Measurements from ENCODE around the gene METTL9. TPM values are rescaled to one million over a fixed set of nuclear protein-coding genes. Genes with fewer than 3 reads are reported as not detected.
A peak's percentile ranks its signal among the peaks of the same experiment; 100 is the strongest.
"Not testable (repeated sequence)": the region's sequence is repeated elsewhere in the genome, so short reads cannot be mapped to it uniquely, and the experiment has no call there.

METTL9 gene
- total RNA-seq, 1 donor from 2014 or later = 43.7 TPM

DNA sequence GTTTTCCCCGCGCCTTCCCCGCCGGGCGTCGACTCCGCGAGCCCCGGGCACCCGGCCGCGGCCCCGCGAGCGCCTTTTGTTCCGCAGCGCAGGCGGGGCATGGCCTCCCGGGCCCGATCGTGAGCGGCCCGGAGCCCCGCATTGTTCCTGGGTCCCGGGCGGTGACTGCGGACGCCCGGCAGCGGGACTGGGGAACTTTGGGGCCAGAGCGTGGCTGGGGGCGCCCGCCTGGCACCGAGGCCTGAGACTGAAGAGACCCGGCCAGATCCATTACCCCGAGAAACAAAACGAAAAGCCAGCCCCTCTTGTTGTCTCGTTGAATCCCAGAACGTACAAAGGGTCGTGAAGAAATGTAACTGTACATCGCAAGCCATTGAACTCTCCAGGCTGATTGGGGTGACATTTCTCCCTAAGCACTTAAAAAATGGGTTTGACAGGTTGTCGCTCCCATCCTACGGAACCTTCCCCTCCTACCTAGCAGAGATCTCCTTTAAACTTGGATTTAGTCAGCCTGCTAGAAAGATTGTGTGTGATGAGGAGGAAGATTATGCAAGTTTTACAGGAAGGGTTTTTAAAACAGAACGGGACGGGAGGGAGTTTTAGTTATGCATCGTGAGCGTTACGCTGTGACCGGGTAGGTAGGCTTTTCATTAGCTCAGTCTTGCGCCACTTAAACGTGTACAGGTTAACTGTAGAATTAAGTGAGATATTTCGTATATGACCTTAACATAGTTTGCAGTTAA is 825 bp downstream of the METTL9 start:
- DNase-seq (ENCODE audit: missing footprints) = no peak
- intact Hi-C loops (cut with DNase I) = no loop called here
- no peak for ATAC-seq

- DNase-seq (ENCODE audit: missing footprints) (no peak), ATAC-seq (no peak)
- intact Hi-C loops (cut with DNase I) = no loop called here
These were observed 3.4 kb downstream of the METTL9 start for GRCh38 chr16:21602785-21603184.

GRCh38 chr16:21603928-21604327 is 4.6 kb downstream of the METTL9 start:
- ATAC-seq (no peak), DNase-seq (ENCODE audit: missing footprints) (no peak)
- intact Hi-C loops (cut with DNase I) = no loop called here

DNA sequence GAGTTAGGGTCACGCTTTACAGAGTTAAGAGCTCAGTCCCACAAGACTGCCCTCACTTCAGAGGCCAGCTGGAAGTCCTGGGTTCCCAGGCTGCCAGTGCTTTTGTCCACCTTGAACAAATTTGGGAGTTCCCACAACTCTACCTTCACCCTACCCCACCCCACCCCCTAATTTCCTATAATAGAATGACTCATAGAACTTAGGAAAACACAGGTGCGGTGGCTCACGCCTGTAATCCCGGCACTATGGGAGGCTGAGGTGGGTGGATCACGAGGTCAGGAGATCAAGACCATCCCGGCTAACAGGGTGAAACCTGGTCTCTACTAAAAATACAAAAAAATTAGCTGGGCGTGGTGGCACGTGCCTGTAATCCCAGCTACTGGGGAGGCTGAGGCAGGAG is 6.5 kb downstream of the METTL9 start:
- ATAC-seq; DNase-seq (ENCODE audit: missing footprints); intact Hi-C loops (cut with DNase I): not testable (repeated sequence)

- ATAC-seq = no peak
- intact Hi-C loops (cut with DNase I) = no loop called here
- DNase-seq (ENCODE audit: missing footprints) = no peak
These were observed 9.4 kb downstream of the METTL9 start for GRCh38 chr16:21608639-21609328.

DNA sequence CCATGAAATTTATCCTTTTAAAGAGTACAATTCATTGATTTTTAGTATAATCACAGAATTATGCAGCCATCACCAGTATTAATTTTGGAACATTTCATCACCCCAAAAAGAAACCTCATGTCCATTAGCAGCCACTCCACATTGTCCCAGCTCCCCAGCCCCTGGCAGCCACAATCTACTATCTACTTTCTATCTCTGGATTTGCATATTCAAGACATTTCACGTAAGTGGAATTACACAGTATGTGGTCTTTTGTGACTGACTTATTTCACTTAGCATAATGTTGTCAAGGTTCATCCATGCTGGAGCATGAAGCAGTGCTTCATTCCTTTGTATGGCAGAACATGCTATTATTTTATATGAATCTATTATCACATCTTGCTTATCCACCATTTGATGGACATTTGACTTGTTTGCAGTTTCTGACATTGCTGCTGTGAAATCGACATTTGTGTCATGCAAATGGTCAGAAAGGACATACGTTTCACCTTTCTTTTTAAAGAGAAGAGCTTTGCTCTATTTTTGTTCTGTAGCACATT is 10.7 kb downstream of the METTL9 start:
- intact Hi-C loops (cut with DNase I) = no loop called here
- ATAC-seq (no peak), DNase-seq (ENCODE audit: missing footprints) (no peak)

GRCh38 chr16:21610766-21611165 is 11.4 kb downstream of the METTL9 start:
- no peak for DNase-seq (ENCODE audit: missing footprints)
- intact Hi-C loops (cut with DNase I) = no loop called here
- ATAC-seq = no peak

DNA sequence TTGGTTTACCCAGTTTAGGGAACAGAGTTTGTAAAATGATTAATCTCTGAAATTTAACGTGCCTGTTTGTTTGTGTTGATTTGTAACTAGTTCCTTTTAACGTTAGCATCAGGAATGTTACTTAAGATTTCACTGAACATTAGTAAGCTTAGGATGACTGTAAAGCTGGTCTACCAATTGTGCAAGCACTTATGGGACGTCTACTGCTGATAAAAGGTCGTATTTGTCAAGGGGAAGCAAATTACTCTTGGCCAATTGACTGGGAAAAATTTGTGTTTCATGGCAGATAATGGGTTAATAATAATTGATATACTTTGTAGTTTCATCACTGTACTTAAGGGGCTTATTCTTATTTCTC is 11.8 kb downstream of the METTL9 start:
- DNase-seq (ENCODE audit: missing footprints) = no peak
- no peak for ATAC-seq
- intact Hi-C loops (cut with DNase I) = no loop called here

- intact Hi-C loops (cut with DNase I) = no loop called here
- ATAC-seq (peak; percentile 46), DNase-seq (ENCODE audit: missing footprints) (no peak)
These were observed 12.4 kb downstream of the METTL9 start for GRCh38 chr16:21611556-21612384.

DNA sequence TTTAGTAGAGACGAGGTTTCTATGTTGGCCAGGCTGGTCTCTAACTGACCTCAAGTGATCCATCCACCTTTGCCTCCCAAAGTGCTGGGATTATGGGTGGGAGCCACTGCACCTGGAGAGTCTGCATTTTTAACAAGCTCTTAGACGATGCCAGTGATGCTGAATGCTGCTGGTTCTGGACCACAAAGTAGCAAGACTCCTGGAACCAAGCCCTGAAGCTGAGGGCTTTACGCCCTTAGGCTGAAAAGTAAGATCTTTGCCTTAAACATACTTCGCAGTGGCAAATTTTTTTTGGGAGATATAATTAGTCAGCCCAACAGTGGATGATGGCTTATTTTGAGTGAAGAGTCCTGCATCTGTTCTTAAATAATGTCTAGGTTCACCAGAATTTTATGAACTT is 14.0 kb downstream of the METTL9 start:
- no peak for ATAC-seq
- no peak for DNase-seq (ENCODE audit: missing footprints)

GRCh38 chr16:21613781-21614180 is 14.4 kb downstream of the METTL9 start:
- no peak for DNase-seq (ENCODE audit: missing footprints)
- ATAC-seq = no peak
- intact Hi-C loops (cut with DNase I) = no loop called here

More for the DNA sequence above, 14.0 kb downstream of the METTL9 start:
- intact Hi-C loops (cut with DNase I) = no loop called here

- DNase-seq (ENCODE audit: missing footprints) (no peak), ATAC-seq (no peak)
- intact Hi-C loops (cut with DNase I) = no loop called here
These were observed 15.5 kb downstream of the METTL9 start for GRCh38 chr16:21614896-21615295.

GRCh38 chr16:21617607-21618006 is 18.2 kb downstream of the METTL9 start:
- intact Hi-C loops (cut with DNase I) = no loop called here
- ATAC-seq (no peak), DNase-seq (ENCODE audit: missing footprints) (no peak)

GRCh38 chr16:21618281-21618680 is 18.9 kb downstream of the METTL9 start:
- no peak for ATAC-seq
- intact Hi-C loops (cut with DNase I) = no loop called here
- no peak for DNase-seq (ENCODE audit: missing footprints)

GRCh38 chr16:21619765-21620425 is 20.5 kb downstream of the METTL9 start:
- ATAC-seq = no peak
- intact Hi-C loops (cut with DNase I) = no loop called here

GRCh38 chr16:21620592-21620991 is 21.2 kb downstream of the METTL9 start:
- ATAC-seq = no peak
- intact Hi-C loops (cut with DNase I) = no loop called here
- DNase-seq (ENCODE audit: missing footprints) = no peak

More at GRCh38 chr16:21619765-21620425, 20.5 kb downstream of the METTL9 start:
- DNase-seq (ENCODE audit: missing footprints) = no peak

DNA sequence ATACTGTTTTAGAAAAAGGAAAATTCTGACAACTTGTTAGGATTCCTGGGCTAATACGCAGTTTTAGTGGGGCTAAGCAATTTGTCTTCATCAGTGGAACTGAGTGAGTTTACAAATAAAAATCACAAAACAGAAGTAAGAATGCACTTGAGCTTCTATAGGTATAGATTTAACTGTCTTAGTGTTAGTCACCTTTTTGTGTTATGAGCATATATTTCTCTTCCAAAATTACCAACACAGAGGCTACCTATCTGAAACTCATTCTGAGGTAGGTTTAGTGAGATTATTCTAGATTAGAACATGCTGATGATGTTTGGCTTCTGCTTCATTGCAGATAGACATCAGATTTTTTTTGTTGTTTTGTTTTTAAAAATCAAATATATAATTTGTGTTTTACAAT is 23.2 kb downstream of the METTL9 start:
- intact Hi-C loops (cut with DNase I) = no loop called here
- ATAC-seq = no peak
- no peak for DNase-seq (ENCODE audit: missing footprints)

DNA sequence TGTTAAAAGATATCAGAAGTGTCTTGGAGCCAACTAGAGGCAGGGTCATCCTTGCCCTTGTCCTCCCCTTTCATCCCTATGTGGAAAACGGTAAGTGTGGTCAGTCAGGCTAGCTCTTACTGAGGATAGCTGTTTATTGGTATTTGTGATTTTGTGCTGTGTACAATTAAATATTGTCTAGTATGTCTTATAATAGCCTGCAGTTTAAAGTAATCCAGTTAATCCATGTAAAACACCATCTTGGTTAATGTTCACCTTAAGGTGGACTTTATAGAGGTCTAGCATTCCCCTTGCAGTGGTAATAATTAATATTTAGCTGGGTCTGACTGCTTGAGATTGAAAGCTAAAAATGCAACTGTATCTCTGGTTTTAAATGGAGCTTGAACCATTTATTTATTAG is 25.6 kb downstream of the METTL9 start:
- no peak for DNase-seq (ENCODE audit: missing footprints)
- intact Hi-C loops (cut with DNase I) = no loop called here
- no peak for ATAC-seq
